HK-2 (cell line): ENCODE data around the gene HID1.
"Not testable (repeated sequence)": the region's sequence is repeated elsewhere in the genome, so short reads cannot be mapped to it uniquely, and the experiment has no call there.

Source experiments
- DNase-seq: peaks from one replicate; pipeline ENCODE4 v3.0.0-alpha.2; 2018; ENCODE audit not compliant: unreplicated experiment

HID1 gene

DNA sequence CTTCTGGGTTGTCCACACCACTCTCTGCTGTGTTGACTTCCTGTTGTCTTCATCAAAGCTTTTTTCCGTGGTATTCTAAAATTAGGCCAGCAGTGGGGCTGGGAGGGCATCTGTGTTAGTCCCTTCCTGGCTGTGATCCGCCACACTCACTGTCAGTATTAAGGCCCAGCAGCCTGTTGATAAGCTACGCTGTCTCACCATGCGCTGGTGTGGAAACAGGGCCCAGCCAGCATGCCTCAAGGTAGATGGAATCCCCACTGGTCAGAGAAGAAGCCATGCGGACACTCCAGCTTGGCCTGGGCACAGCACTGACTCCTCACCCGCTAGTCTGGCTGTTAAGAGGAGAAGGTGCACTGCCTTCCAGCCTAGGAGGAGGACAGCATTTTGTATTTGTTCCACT, 26.2 kb upstream of the HID1 start:
- no peak for DNase-seq

DNA sequence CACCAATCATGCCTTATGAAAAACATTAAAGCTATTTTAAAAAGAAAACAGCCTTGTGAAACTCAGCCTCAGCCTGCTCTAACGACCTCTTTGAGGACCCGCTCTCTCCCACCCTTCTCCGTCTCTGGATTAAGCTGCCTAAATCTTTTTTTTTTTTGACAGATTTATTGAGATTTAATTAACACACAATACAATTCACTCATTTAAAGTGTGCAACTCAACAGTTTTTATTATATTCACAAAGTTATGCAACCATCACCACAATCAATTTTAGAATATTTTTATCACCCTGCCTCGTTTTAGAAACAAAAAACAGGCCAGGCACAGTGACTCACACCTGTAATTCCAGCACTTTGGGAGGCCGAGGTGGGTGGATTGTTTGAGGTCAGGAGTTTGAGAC, 23.3 kb upstream of the HID1 start:
- DNase-seq = no peak

DNA sequence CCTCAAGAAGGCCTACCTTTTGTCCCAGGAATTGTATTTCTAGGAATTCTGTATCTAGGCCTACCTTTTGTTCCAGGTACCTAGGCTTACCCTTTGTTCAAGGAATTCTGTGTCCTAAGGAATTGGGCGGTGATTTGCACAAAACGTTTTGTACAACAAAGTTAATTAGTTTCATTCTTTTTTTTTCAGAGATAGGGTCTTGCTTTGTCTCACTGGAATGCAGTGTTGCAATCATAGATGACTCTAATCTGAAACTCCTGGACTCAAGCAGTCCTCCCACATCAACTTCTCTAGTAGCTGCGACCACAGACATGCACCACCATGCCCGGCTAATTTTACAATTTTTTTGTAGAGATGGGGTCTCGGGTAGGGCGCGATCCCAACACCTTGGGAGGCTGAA, 21.9 kb upstream of the HID1 start:
- no peak for DNase-seq

DNA sequence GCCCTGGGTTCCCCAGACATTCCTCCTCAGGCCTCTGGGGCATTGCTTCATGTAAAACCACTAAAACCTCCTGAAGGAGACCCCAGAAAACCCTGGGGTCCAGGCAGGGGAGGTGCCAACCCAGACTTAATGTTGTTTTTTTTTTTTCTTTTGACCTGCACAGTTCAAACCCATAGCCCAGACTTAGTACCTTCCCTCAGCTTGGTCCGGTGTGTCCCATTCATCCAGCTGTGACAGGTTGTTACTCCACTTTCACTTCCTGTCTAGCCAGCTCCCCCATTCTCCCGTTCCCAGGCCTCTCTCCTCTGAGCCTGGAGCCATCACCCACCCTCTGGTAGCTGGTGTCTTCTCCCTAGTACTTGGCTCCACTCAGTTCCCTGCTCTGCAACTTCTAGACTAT, 19.7 kb upstream of the HID1 start:
- no peak for DNase-seq

DNA sequence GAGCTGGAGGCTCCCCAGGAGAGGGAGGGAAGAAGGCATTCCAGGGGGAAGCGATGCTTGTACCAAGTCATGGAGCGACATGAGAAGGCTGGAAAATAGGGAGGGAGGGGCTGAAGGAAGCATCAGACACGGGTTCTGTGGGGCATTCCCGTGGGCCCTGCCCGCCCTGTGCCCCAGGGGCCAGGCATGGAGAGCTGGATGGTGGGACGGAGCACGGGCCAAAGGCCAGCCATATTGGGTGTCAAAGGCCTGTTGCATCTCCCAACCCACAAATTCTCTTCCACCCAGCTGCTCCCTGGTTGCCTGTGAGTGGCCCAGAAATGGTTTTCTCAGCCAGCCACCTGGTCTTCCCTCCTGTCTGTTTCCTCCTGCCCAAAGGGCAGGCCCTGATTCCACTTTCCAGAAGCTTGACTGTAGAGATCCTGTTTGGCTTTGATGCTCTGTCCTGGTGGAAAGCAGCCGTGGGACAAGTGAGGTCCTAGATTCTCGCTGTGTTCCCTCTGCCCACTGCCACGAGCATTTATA, 18.1 kb upstream of the HID1 start:
- DNase-seq = no peak

DNA sequence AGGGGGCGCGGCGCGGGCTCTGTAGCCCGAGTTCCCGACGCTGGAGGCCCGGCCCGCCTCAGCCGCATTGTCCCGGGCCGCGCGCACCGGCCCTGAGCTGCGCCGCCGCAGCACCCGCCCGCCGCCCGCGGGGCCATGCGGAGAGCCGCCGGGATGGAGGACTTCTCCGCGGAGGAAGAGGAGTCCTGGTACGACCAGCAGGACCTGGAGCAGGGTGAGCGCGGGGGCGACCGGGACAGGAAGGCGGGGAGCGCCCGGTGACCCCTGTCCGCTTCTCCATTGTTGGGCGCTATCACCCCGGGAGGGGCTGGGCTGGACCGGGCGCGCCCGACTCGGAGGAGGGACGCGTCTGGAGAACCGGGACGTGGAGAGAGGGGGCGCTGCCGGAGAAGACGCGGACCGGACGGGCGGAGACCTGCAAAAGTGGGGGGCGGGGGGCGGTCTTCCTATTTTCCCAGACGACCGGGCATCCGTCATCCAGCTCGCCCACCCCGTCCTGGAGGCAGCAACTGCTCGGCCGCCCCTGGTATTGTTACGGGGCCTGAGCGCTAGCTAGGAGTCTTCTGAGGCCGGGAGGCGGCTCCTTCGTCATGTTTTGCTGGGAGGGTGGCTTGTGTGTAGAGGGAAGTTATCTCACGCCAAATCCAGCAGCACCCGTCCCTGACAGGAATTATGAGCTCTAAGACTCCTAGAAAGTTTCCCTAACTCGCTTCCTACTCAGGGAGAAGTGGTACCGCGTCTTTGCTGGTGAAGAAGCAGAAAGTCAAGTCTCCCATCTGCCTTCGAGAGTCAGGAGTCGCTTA, 15.6 kb upstream of the HID1 start:
- peak; percentile 76 for DNase-seq

DNA sequence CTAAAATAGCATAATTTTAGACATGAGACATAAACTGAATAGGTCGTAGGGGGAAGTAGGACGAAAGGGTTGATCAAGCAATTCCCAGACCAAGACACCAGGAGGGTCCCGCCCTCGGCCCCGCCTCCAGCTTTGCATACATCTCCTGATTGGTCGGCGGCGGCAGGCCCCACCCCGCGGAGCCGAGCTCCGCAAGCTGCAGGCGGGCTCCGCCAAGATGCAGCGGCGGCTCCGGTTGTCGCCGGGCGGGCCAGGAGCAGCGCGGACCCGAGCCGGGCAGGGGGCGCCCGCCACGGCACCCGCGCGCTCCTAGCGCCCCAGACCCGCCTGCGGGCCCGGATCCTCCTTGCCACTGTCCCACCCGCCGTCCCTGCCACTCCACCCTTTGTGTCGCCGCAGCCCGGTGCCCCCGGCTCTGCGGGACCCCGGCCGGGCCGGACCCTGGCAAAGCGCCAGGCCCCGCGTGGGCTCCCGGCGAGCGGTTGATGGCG, 14.9 kb upstream of the HID1 start, which contains the start of gene CDR2L:
Gene CDR2L (plus strand): TSS at position 215 of the 491 bp plus-strand sequence. CDS start 412 bp downstream, outside the sequence.
- DNase-seq = peak; percentile 93

DNA sequence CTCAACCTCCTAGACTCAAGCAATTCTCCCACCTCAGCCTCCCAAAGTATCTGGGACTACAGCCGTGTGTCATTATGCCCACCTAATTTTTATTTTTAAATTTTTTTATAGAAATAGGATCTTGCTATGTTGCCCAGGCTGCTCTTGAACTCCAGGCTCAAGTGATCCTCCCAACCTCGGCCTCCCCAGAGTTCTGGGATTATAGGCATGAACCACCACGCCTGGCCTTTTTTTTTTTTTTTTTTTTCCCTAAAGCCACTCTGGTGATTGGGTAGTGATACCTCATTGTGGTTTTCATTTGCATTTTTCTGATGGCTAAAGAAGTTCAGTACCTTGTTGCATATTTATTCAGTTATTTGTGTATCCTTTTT, 13.6 kb upstream of the HID1 start:
- DNase-seq = no peak

DNA sequence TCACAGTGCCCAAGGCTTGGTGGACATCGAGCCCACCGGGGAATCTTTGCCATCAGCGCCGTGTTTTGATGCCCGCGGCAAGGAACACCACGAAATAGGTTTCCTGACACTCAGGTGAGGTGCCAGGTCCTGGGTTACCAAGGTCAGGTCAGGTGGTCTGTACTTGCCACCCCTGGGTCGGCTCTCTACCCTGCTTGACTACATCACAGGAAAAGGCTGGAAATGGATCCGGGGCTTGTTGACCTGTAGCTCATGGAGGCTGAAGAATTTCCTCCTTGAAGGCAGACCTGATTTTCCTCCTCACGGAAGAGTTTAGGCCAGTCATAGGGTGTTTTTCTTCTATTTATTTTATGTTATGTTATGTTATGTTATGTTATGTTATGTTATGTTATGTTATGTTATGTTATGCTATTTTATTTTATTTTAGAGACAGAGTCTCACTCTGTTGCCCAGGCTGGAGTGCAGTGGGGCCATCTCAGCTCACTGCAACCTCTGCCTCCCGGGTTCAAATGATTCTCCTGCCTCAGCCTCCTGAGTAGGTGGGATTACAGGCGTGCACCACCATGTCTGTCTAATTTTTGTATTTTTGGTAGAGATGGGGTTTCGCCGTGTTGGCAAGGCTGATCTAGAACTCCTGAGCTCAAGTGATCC, 10.2 kb upstream of the HID1 start:
- not testable (repeated sequence) for DNase-seq

DNA sequence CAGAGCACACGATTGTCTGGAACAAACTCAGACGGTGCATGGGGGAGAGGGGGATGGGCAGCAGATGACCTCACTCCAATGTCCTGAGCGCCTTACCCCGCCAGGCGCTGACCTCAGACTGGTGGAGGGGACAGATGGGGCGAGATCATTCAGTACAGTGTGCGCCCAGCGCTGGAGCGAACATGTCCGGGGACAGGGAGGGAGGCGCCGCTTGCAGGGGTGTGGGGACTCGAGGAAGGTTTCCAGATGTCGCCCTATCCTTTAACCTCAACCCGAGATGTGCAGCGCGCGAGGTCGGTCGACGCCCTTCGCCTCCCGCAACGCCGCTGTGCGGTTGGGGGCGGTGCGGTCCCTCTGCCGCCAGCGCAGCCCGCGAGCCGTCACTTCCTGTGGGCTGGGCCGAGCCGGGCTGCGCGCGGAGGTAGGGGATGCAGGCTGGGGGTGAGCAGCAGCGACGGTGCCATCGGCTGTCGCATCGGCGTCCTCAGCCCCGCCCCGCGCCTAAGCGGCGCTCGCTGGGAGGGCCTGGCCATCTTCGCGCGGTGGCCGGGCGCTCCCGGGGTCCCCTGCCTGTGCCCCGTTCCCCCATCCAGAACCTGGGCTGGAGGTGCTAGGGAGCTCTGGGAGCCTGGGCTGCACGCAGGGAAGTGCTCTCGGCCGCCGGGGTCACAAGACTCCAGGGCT, 9.6 kb upstream of the HID1 start:
- peak; percentile 82 for DNase-seq

DNA sequence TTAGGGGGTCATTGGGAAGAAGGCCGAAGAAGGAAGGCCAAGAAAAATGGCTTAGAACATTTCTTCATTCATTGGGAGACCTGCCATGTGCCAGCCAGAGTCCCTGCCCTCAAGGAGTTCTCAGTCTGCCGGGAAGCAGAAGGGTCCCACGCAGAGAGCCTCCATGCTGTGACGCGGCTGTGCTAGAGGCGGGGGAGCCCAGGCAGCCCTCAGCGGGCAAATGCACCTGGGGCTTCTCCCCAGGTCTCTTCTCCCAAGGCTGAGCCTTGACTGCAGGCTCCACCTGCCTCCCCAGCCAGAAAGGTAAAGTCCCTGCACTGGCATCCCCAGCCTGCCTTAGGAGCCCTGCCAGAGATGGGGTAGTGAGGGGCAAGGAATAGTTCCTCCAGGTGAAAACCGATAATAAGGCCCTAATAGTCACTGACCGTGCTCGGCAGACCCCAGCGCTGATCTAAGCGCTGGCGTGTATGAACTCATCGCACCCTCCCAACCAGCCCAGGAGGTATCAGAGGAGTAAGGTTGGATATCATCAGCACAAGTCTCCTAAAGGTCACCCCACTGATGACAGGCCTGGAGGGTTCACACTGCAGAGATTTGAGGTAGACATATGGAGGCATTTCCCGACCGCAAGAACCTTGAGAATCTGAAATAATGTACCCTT, 8.9 kb upstream of the HID1 start:
- DNase-seq = no peak

DNA sequence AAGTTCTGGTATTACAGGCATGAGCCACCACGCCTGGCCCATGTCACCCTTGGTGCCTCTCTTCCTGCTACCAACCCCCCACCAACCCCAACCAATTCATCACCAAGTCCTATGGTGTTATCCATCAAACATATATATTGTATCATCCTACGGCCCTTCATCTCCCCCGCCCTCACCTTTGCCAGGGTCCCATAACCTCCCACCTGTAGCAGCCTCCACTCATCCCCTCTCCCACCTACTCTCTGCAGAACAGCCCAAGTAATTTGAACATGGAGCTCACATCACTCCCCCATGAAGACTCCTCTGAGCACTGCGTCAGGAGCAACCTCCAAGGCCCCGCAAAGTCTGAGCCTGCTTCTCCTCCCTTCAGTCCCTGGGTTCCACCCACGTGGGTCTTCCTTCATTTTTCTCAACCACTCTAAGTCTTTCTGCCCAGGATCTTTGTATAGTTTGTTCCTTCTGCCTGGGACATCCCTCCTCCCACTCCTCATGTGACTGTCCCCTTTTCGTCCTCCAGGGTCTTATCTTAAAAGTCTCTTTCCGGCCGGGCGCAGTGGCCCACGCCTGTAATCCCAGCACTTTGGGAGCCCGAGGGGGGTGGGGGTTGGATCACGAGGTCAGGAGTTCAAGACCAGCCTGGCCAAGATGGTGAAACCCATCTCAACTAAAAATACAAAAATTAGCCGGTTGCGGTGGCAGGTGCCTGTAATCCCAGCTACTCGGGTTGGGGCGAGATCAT, 7.0 kb upstream of the HID1 start:
- no peak for DNase-seq

DNA sequence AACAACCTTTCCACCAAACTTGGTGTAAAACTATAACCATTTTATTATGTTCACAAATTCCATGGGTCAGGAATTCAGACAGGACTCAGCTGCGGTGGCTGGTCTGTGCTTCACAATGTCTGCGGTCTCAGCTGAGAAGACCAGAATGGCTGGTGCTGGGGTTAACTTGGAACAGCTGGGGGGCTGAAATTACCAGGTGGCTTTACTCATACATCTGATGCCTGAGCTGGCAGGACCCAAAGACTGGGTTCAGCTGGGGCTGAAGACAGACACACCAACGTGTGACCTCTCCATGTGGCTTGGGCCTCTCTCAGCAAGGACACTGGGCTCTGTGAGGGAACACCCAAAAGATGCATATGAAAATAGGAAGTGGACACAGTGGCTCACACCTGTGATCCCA, 5.7 kb upstream of the HID1 start:
- DNase-seq = no peak

DNA sequence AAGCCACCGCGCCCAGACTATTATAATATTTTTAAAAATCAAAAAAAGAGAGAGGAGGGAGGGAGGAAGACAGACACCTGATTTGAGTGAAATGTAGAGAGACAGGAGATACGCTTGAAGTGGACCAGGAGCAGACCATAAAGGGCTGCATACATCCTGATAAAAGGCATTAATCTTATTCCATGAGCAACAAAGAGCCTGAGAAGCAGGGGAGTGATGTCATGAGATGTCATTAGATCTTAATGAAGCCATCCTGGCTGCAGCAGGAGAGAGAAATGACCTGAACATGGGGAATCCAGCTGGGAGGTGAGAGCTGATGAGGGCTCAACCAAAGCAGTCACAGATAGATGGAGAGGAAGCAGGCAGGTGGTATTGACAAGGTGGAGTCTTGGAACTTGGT, 5.2 kb upstream of the HID1 start:
- DNase-seq = no peak

DNA sequence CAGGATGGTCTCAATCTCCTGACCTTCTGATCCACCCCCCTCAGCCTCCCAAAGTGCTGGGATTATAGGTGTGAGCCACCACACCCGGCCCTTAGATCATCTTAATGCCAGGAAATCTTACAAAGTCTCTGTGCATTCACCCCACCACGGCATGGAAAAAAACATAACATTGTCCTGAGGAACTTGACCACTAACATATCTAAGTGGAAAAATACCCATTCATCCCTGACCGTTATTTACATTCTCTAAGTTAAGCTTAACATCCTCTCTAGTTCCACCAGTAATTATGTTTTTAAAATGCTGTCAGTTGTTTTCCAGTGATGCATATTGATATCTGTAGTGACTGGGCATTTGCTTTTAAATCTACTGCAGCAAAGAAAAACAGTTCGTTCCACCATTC, 3.4 kb upstream of the HID1 start:
- DNase-seq = no peak

DNA sequence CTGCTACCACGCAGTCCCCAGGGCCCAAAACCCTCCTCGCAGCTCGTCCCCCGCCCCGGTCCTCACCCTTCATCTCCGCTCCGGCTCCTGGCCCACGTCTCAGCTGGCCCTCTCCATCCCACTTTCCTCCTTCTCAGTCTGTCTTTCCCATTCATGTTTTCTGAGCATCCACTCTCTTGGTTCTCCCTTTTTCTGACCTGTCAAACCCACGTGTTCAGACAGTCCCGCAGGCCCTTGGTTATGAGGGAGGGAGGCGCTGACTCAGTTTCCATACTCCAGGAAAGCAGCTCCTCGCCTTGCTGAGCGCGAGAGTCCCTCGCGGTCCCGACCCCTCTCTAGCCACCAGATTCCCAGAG, 392 bp upstream of the HID1 start:
- DNase-seq = no peak

DNA sequence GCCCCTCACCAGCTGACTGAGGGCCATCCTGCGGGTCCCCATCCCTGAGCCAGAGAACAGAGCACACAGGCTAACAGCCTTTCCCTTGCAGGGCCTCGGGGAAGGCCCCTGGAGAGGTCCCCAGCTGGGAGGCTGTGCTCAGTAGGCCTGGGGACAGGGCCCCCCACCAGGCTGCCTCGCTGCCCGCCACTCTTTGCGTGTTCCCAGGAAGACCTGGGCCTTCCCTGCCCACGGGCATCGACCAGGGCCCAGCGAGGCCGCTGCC, 785 bp downstream of the HID1 start:
- no peak for DNase-seq

DNA sequence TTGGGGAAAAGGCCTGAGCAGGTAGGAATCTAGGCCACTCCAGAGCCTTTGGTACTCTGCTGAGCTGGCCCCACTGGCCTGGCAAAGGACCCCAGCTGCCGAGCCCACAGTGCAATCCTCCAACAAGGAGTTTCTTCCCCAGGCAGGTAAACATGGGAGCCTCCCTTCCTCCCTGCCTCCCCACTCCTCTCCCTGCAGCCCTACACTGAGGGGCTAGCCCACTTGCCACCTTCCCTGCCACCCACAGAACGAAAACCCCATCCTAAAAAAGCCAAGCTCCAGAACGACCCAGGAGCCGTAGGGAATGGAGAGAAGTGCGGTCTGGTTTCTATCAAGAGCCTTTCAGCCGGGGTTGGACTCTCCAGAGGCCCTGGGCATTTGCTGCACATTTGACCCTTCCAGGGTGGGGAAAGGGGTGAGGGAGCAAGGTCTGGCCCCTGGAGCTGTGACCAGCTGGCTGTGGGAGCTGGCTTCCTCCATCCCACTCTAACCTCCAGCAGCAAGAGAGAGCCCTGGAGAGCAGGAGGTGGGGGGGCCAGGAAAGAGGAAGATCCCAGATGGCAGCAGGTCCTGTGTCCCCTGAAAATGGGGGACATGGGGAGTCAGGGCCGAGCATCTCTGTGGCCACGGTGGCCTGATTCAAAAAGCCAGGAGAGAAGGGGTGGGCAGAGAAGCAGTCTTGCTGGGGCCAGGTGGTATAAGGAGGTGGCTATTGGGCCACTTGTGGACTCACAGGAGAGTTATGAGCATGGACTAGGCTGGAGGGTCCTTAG, 1.3 kb downstream of the HID1 start:
- no peak for DNase-seq

DNA sequence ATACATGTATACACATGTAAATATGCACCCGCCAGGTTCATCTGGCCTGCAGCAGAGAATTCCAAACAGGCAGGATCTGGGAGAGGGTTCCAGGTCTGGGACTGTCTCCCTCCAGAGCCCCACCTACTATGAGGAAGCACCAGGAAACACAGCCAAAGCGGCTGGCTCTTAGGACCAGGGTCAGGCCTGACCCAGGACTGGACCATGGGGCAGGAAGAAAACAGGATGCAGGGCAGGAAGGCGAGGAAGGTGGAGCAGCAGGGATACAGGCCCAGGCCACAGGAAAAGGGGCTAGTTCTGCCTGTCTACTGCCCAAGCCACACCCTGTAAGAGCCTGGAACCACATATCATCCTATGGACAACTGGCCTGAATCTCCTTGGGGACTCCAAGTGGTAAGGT, 2.2 kb downstream of the HID1 start:
- DNase-seq = no peak

DNA sequence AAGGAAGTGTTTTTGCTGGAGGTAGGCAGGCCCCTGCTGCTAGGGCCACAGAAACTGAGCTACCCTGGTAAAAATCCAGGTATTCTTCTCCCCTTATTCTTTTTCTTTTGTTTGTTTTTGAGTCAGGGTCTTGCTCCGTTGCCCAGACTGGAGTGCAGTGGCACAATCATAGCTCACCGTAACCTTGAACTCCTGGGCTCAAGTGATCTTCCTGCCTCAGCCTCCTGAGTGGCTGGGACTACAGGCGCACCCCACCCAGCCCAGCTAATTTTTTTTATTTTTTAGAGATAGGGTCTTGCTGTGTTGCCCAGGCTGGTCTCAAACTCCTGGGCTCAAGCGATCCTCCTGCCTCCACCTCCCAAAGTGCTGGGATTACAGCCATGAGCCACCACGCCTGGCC, 3.1 kb downstream of the HID1 start:
- DNase-seq = not testable (repeated sequence)

DNA sequence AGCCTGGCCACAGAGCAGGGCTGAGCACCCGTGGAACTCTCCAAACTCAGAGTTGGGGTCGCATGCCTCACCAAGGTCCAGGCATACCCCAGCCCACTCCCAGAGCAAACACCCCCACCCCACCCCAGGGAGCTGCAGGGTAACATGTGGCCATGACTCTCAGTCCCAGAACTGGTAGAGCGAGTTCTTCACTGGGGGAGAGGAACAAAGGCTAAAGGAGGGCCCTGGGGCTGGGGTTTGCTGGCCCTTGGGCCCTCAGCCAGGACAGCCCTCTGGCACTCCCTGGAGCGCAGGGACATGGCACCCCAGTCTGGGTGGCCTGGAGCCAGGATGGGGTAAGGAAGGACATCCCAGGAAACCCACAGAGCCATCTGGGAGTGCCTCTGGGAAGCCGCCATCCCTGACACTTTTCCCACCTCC, 4.2 kb downstream of the HID1 start:
- DNase-seq = no peak
